Parathyroid adenoma (tissue), 2 donors: ENCODE measurements around the gene HS3ST6.
A peak's percentile ranks its signal among the peaks of the same experiment; 100 is the strongest.

Experiments
- H2AFZ ChIP-seq: fragments of 300-600 bp; sonication (generic); one replicate; pipeline ENCODE4 v1.7.0; 2017; ENCODE audit warnings: antibody characterized with exemption, mild to moderate bottlenecking
- H3K27ac ChIP-seq: fragments of 300-600 bp; sonication (generic); one replicate; pipeline ENCODE4 v1.7.0; 2017
- H3K27me3 ChIP-seq: fragments of 300-600 bp; sonication (generic); one replicate; pipeline ENCODE4 v1.7.0; 2017; ENCODE audit warnings: low read length; ENCODE audit not compliant: control insufficient read depth, insufficient read depth
- H3K36me3 ChIP-seq: fragments of 300-600 bp; sonication (generic); one replicate; pipeline ENCODE4 v1.7.0; 2017; ENCODE audit warnings: low read length; ENCODE audit not compliant: control insufficient read depth, insufficient read depth
- H3K4me1 ChIP-seq: fragments of 300-600 bp; sonication (generic); one replicate; pipeline ENCODE4 v1.7.0; 2017; ENCODE audit warnings: control low read depth
- H3K4me2 ChIP-seq: fragments of 300-600 bp; sonication (generic); one replicate; pipeline ENCODE4 v1.7.0; 2017; ENCODE audit warnings: low read length
- H3K4me3 ChIP-seq: fragments of 300-600 bp; sonication (generic); one replicate; pipeline ENCODE4 v1.7.0; 2017; ENCODE audit warnings: low read depth, low read length
- H3K79me2 ChIP-seq: fragments of 300-600 bp; sonication (generic); one replicate; pipeline ENCODE4 v1.7.0; 2017; ENCODE audit warnings: control low read depth
- H3K9ac ChIP-seq: fragments of 300-600 bp; sonication (generic); one replicate; pipeline ENCODE4 v1.7.0; 2017; ENCODE audit warnings: mild to moderate bottlenecking
- H3K9me3 ChIP-seq: fragments of 300-600 bp; sonication (generic); one replicate; pipeline ENCODE4 v1.7.0; 2017; ENCODE audit warnings: low read length; ENCODE audit not compliant: control insufficient read depth
- CTCF ChIP-seq: fragments of 300-600 bp; sonication (generic); IDR thresholded peaks from one replicate; pipeline ENCODE4 v1.7.0; 2017; ENCODE audit warnings: antibody characterized with exemption, mild to moderate bottlenecking
- donor health status: primary hyperparathyroidism.

Gene HS3ST6

GRCh38 chr16:1907226-1907860 is 10.9 kb downstream of the HS3ST6 start:
- Histone ChIP-seq H3K9ac (no peak overlapping the region), H3K4me1 (no peaks in the 10 kb centered on the region), H3K79me2 (no peaks in the 10 kb centered on the region), H3K27me3 (no peaks in the 10 kb centered on the region), H3K9me3 (no peaks in the 10 kb centered on the region), H3K36me3 (no peaks in the 10 kb centered on the region), H3K4me3 (no peak overlapping the region), H3K27ac (no peak overlapping the region), H2AFZ (no peak overlapping the region), H3K4me2 (no peak overlapping the region)
- no peak for TF ChIP-seq CTCF

DNA sequence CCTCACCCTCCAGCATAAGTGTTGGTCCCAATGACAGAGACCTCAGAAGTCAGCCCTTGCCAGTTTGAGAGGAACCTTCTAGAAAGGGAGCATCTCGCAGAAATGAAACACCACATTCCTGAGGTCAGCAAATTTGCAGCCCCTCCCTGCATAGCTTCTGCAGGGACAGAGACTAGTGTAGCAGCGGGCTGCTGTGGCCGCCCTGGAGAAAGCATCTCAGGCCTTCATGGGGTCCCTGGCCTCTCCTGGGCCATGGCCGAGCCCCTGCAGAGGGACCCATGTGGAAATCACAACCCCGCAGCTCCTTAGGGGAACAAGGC is 11.4 kb downstream of the HS3ST6 start:
- TF ChIP-seq CTCF = no peak
- H3K4me2 ChIP-seq = no peak overlapping the region
- no peak overlapping the region for H2AFZ ChIP-seq
- H3K79me2 ChIP-seq = no peaks in the 10 kb centered on the region
- H3K9ac ChIP-seq = no peak overlapping the region
- no peaks in the 10 kb centered on the region for H3K27me3 ChIP-seq
- H3K36me3 ChIP-seq = no peaks in the 10 kb centered on the region
- H3K9me3 ChIP-seq = no peaks in the 10 kb centered on the region
- H3K4me3 ChIP-seq = no peak overlapping the region
- no peaks in the 10 kb centered on the region for H3K4me1 ChIP-seq
- no peak overlapping the region for H3K27ac ChIP-seq

DNA sequence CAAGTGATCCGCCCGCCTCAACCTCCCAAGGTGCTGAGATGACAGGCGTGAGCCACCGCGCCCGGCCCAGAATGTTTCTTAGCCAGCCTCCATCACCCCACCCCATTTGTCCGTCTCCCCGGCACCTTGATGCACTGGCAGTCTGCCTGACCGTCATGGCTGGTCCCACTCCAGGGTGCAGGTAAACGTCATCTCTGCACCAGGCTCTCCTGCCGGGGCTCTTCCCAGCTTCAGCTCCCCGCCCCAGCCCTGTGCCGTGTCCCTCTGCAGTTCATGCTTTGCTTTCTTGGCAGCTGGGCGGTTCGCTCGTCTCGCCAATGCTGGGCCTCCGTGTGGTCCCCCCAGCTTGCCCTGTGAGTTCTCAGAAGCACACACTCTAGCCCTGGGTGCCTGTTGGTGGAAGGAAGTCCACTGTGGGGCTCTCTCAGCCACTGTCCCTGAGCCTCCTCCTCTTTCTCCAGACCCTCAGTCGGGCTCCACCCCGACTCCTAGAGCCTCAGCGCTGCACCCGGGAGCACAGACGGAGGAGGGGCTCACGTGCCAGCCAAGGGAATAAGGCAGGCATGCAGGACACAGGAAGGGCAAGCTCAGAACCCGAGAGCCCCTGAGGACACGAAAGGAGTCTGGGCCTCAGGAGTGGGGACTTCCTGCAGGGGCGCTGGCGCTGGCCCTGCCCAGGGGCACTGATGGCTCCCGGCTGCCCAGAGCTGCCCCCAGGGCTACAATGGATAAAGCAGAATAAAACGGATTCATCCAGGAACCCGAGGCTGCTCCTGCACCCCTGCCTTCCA is 12.0 kb downstream of the HS3ST6 start:
- Histone ChIP-seq H3K27ac (no peak overlapping the region), H3K79me2 (no peaks in the 10 kb centered on the region), H3K36me3 (no peaks in the 10 kb centered on the region), H3K4me3 (no peak overlapping the region), H3K9ac (no peak overlapping the region), H3K4me1 (no peaks in the 10 kb centered on the region), H3K4me2 (no peak overlapping the region), H2AFZ (peak overlapping the region; percentile 68), H3K27me3 (no peaks in the 10 kb centered on the region), H3K9me3 (no peaks in the 10 kb centered on the region)
- no peak for TF ChIP-seq CTCF

DNA sequence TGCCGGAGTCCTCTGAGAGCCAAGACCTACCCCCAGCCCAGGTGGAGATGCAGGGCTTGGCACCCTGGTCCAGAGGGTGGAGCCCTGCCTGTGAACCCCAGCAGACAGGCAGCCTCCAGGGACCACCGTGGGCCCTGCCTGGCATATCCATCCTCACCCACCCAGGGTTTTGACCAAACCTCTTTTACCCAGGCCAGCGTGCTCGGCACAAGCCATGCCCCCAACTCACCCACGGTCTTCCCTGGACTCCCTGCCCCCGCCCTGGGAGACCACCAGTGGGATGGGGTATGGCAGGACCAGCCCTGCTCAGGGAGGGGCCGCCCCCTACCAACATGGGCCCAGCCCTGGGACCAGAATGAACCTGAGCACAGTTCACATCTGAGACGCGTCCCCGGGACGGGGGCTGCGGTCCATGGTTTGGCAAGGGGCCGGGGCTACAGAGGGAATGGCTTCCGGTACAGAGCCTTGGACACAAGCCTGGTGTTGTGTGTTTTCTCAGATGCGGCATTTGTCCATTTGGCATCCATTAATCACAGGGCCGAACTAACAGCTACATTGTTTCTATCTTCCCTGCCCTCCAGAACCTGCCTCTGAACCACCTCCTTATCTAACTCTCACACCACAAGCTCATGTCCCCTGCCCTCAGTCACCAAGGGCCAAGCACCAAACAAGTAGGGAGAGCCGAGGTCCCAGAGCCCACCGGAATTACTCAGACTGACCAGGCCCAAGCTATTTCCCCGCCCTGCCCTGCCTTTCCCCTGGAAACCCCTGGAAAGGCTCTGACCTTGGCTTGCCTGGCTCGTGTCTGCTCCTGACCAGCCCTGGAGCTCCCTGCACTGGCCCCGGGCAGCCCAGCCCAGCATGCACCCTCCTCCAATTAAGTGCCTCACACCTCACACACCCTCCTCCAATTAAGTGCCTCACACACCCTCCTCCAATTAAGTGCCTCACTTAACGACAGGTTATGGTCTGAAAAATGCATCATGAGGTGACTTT is 14.1 kb downstream of the HS3ST6 start:
- TF ChIP-seq CTCF = no peak
- Histone ChIP-seq H3K79me2 (no peaks in the 10 kb centered on the region), H3K27ac (no peak overlapping the region), H3K27me3 (no peaks in the 10 kb centered on the region), H3K9ac (no peak overlapping the region), H3K4me2 (no peak overlapping the region), H2AFZ (no peak overlapping the region), H3K36me3 (no peaks in the 10 kb centered on the region), H3K4me3 (no peak overlapping the region), H3K4me1 (no peaks in the 10 kb centered on the region), H3K9me3 (no peaks in the 10 kb centered on the region)
